Measurements from ENCODE around the gene TRABD2B.

The TRABD2B gene

DNA sequence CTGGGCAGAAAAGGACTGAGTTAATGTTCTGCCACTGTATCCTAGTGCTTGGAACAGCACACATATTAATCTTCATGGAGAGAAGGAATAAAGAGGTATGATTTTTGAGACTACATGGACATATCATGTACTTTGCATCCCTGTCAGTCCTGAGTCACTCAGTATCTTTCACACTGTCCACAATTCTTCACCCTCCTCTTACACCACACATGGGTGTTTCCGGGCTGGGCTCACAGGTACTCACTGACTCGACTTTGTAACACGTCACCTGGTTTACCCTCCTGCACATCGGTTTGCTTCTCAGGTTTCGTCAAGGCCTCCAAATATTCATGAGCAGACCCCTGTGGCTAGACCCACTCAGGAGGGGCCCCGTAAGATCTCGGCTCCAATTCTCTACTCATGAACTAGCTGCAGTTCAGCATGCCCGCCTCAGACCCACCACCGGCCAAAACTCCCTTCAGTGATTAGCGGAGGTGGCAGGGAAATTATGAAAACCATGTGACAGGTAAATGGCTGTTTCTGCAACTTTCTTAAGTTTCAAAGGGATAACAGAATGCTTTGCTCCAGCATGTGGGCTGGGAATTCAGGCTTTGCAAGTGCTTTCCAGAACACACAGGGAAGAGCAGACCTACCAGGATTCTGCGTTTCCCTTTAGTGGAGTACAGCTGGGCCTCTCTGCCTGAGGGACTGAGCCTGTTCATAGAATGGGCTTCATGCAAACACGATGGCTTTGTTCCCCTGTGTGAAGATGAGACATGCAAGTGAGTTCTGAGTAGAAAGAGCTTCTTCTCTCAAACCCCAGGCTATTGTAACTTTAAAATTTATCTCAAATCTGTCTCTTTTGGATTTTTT is 31.3 kb upstream of the TRABD2B start:
- FAIRE-seq (no peak), DNase-seq (ENCODE audit: insufficient read length, low spot score) (no peak)
- TF ChIP-seq CTCF (IDR thresholded peaks at IDR 0.05; ENCODE audit: insufficient read depth, missing control alignments), result no peak

- DNase-seq (ENCODE audit: insufficient read length, low spot score) (no peak), FAIRE-seq (no peak)
- TF ChIP-seq CTCF (IDR thresholded peaks at IDR 0.05; ENCODE audit: insufficient read depth, missing control alignments), result no peak
These were observed 30.3 kb upstream of the TRABD2B start for GRCh38 chr1:48027533-48027835.

GRCh38 chr1:48026701-48027532 is 29.7 kb upstream of the TRABD2B start:
- no peak for DNase-seq (ENCODE audit: insufficient read length, low spot score)
- FAIRE-seq, result no peak
- TF ChIP-seq CTCF (IDR thresholded peaks at IDR 0.05; ENCODE audit: insufficient read depth, missing control alignments), result no peak

GRCh38 chr1:48026275-48026674 is 29.1 kb upstream of the TRABD2B start:
- FAIRE-seq, result no peak
- DNase-seq (ENCODE audit: insufficient read length, low spot score), result no peak
- no peak for TF ChIP-seq CTCF (IDR thresholded peaks at IDR 0.05; ENCODE audit: insufficient read depth, missing control alignments)

DNA sequence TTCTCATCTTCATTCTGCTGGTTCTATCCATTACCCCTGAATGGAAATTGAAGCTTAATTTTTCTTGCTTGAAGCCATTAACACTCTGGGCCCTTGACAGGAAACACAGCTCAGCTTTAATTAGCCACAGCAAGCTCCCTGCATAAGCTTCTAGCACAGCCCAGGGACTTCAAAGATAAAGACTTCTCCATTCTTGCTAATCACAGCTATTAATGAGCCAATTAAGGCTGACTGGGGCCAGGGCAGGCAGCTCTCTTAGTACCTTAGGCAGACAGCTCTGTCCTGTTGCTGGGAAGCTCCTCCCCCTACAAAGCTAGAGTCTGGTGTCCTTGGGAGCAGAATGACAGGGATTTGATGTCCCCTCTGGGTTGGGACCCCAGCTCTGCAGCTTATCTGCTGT is 27.9 kb upstream of the TRABD2B start:
- no peak for DNase-seq (ENCODE audit: insufficient read length, low spot score)
- FAIRE-seq, result no peak
- no peak for TF ChIP-seq CTCF (IDR thresholded peaks at IDR 0.05; ENCODE audit: insufficient read depth, missing control alignments)

DNA sequence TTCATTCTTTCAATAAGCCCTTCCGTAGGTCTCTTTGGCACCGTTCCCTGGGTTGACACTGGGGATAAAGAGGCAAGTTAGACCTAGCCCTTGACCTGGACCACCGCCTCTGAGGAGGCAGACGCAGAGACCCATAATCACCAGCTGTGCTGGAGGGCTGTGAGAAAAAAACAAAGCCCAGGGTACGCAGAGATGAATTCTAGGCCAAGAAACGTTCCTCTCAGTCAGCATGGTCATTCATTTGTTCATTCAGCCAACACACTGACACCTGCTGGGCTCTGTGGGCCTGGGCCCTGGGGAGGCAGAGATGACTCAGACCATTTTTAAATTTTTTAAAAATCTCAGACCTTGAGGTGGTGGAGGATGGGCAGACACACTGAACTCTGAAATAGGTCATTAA is 26.3 kb upstream of the TRABD2B start:
- DNase-seq (ENCODE audit: insufficient read length, low spot score), result no peak
- no peak for TF ChIP-seq CTCF (IDR thresholded peaks at IDR 0.05; ENCODE audit: insufficient read depth, missing control alignments)
- no peak for FAIRE-seq

DNA sequence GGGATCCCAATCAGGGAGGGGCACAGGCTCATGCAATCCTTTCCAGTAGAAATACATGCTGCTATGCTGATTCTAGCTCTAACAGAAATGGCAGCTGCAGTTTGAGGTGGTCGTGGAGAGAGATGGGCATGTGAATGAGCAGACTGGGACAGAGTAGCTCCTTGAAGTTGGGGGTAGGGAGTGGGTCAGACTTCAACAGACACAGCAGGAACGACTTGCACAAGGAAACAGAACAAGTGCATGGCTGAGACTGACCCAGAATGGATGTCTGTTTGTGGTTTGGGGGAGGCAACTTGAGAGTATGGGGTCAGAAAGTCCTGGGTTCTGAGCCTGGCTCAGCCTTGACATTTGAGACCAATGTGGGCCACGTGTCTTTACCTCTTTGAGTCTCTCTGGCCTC is 25.1 kb upstream of the TRABD2B start:
- FAIRE-seq, result no peak
- DNase-seq (ENCODE audit: insufficient read length, low spot score), result no peak
- TF ChIP-seq CTCF (IDR thresholded peaks at IDR 0.05; ENCODE audit: insufficient read depth, missing control alignments), result no peak

Measured in D721Med (cell line).